GOT3 (cell line): ENCODE results near the gene SKAP2.

Experiments
- DNase-seq: peaks from one replicate; lab custom pipeline; 2025; ENCODE audit warnings: mixed read lengths; lab: John Stamatoyannopoulos, UW

Gene SKAP2

DNA sequence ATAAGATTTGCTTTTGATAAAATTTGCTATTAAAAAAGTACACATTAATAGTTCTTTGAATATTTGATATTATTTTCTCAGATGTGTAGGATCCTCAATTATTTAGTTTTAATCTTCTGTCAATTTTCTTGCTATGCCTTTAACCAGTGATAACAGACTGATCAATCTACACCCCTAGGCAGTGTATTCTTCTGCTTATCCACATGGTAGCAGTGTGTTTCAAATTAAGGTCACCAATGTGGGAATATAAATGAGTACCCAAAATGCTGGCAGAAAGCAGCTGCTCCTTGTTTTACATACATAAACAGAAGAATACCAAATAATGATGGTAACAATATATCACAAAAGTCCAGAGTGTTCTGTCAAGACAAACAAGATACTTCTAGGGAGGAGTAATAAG lies 87.0 kb downstream of the SKAP2 start:
- no peak for DNase-seq

DNA sequence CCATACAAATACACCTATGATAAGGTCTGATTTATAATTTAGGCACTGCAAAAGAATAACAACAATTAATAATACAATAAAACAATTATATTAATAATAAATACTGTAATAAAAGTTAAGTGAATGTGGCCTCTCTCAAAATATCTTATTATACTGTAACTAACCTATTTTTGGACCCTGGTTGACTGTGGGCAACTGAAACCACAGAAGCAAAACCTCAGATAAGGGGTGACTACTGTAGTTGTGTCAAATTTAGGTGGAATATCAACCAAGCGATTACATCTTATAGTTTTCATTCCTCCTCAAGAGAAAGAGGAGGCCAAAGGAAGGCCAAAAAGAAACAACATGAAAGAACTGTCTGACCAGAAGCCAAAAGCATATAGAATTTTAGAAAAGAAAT lies 103.9 kb downstream of the SKAP2 start:
- DNase-seq, result no peak

DNA sequence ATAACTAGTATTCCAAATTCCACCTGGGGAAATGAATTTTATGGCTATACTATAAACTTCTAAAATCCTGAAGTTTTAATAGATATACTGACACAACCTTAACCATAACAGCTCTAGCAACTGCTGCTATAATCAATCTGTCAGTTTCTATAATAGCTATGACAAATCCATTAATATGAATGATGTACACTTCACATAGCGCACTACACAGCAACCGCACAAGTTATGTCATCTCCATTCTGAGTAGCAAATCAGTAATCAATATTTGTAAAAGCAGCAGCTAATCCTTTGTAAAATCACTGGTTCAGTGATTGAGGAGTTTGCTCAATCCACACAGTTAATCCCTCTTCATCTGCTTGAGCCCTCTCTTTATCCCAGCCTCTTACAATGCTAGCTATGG lies 105.3 kb downstream of the SKAP2 start:
- DNase-seq, result no peak

DNA sequence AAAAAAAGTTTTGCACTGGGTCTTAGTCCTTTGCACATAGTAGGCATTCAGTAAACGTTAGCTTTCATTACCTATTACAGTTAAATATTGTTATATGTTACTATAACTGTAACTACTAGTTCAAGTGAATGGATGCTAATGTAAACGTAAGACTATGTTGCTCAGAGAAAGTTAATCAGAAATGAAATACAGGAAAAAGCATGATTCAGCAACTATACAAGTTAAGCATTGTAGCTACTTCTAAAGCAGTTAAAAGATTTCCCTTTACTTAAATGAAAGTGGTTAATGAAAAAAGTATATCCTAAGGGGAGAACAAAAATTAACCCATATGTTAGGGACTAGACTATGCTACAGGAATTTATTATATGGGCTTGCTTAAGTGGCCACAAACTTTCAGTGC lies 121.2 kb downstream of the SKAP2 start:
- DNase-seq, result no peak

DNA sequence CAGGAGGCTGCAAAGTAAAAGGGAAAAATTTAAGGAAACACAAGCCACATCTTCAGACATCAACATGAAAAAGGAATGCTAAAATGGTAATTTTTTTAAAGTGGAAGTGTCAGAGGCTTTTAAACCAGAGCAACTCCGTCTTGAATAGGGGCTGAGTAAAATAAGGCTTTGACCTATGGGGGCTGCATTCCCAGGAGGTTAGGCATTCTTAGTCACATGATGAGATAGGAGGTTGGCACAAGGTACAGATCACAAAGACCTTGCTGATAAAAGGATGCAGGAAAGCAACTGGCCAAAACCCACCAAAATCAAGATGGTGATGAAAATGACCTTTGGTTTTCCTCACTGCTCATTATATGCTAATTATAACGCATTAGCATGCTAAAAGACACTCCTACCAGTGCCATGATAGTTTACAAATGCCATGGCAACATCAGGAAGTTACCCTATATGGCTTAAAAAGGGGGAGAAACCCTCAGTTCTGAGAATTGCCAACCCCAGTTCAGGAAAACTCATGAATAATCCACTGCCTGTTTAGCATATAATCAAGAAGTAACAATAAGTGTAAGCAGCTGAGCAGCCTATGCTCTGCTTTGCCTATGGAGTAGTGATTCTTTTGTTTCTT lies 128.3 kb downstream of the SKAP2 start:
- DNase-seq, result no peak

DNA sequence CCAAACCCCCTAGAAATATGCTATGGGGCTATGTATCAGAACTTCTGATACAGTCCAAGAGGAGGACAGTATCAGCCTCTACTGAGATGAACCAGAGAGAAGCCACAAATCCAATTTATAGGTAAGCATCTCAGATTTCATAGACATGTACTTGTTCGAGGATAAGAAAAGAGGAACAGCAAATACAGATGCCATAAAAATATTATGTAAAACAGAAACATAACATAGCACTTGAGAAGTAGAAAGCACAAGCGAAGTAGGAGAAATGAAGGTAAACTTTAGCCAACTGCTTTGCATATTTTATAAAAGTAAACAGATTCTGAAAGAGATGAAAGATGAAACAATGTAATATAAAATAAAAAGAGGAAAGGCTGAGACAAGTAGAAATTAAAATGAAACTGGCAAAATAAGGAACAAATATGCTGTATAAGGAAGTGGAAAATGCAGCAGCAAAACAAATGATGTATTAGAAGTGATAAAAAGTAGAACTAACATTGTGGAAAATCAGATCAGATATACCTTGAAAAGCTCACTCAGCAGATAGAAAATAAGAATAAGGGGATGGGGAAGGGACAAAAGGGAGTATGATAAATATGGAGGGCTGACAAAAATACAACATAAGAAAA lies 135.1 kb downstream of the SKAP2 start:
- DNase-seq, result no peak

DNA sequence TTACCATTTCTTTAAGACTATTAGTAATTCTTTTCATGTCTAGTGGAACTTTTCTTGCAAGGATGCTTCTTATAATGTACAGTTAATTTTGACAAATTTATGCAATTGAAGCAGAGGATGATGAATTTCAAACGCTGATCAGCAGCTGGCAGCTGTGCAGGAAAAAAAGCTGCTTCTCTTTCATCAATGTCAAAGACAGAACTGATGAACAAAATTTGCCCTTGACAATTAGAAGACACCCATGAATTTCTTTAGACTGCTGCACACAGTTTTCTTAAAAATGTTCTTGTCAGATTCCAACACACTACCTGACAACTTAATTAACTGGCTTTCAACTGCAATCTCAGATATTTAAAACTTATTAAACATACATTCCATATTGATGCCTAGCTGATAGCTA lies 138.3 kb downstream of the SKAP2 start:
- DNase-seq, result no peak

DNA sequence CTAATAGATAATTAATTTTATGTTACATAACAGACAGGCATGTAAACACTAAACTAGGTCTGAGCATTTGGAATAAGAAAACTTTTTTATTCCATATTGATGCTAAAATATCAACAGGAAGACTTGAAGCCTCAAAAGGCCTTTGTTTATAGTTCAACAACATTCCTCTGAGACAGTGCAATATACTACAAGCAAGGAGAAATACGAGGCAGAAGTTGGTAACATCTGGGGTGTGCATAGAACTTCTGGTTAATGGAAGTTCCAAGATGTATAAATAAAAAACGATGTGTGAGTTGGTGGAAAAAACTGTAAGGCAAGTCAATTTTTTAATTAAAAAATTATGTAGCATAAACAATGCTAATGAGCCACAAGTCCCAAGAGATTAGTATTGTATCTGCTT lies 139.6 kb downstream of the SKAP2 start:
- DNase-seq, result no peak

DNA sequence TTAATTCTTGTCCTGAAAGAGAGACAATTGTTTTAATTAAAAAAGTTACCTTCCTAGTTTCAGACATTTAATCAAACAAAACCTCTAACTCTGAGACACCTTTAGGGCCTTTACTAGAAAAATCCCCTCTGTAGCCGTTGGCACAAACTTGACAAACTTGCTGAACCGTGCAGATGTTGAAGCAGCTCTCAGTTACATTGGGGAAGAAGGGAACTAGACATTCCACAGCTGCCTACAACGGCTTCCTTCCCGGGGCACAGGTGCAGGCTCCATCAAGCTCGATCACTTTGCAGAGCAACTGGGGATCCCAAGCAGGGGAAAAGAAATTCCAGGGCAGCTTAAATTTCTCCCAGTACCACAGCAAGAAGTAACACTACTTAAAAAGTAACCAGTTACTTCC lies 141.3 kb downstream of the SKAP2 start:
- DNase-seq, result no peak

DNA sequence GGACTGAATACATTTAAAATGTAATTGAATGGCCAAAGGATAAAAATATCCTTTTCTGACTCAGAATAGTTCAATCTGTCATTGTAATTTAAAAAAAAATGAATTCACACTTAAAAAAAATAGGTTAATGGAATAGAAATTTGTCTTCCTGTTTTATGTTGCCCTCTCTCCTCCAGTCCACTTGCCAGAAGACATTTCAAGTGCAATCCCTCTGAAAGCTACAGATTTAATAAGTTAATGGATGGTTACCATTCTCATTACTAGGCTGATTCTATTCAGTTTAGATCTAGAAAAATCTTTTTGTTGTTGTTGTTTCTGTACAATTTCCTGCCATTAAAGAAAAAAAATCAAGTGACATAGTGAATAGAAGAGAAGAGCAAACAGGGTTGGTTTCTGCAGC lies 142.9 kb downstream of the SKAP2 start:
- DNase-seq, result no peak

DNA sequence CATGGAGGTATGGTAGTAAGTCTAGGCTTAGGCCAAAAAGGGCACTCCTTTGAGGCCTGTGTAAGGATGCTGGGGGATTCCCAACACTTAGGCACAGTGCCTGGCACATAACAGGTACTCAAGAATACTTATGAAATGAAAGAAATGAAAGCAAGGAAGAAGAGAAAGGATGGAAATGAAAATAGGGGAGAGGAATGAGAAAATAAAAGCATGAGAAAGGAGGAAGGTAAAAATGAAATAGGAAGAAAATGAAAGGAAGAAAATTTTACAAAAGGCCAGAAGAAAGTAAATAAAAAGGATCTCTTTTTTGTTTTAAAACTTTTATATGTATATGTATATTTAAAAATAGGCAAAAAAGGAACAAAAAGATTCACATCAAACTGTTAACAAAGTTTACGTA lies 146.3 kb downstream of the SKAP2 start:
- no peak for DNase-seq

DNA sequence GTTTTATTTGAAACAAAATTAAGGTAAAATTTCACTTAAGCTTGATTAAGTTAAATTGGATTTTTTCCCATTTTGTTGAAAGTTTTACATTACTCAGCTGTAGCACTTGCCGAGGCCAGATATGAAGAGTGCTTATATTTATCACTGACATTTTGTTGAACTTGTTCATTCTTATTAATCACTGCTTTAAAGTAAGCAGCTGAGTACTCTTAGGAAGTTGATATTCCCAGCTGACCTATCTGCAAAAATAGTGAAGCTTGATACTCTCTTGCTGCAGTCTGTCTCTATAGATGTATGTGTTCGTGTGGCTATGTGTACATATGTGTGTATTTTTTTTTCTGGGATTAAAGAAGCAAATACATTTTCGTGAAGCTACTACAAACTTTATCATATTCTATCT lies 150.0 kb downstream of the SKAP2 start:
- no peak for DNase-seq

DNA sequence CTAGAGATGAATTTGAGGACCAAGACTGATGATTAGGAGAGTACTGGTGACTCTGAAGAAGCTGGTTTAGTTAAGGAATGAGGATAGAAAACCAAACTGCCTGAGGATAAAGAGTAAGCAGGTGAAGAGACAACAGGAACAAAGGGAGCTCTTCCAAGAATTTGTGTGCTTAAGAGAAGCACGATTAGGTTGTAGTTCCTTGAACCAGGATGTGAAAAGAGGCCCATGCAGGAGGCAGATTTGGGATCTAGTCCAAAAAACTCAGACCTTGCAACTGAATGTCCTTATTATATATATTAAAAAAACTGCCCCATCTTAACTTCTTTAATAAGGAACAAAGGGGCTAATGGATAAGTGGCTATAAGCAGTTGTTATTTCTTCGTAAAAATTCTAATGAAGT lies 150.4 kb downstream of the SKAP2 start:
- DNase-seq, result no peak

DNA sequence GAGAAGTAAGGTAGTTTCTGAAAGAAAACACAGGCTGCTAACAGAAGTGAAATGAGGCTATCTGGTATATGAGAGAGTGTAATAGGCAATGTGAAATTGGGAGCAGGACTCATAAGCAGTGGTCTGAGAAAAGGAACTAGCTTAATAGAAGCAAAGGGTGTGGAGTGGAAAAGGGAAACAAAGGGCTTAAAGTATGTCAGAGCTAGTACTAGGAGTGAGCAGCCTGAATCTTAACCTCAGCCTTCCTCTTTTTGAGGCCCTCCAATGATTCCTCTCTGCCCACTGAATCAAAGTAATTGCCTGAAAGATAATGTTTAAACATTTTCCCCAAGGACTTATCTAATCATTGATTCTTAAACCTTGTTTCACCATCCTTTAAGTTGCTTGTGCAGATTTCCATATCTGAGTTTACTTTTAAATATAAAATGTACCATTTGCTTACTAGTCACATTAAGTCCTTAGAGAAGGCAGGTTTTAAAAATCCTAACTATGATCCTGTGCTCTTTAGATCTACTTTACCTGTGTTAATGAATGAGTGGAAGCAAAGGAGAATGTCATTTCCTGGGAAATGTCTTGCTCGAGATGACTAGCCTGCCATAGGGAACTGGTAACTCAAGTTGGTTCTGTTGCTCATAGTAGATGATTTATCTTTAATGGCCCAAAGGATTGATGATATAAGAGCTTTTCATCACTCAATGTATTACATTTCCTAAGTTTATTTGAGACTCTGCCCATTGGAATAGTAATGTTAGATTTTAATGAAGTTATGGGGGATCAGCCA lies 155.0 kb downstream of the SKAP2 start:
- no peak for DNase-seq

DNA sequence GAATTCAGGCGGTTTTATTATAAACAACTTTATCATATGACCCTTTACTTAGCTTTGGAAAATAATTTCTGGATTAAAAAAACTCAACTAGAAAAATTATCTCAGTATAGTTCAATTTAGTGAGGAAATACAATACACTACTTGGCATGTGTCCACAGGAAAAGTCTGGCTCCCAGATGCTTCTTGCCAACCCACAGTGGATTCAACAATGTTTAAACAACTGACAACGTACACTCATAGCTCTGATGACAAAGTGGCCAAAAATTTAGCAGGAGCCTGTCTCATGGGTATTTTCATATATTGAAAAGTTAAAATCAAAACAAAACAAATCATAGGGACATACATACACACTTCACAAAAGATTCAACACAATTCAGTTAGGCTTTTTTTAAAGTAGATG lies 158.8 kb downstream of the SKAP2 start:
- no peak for DNase-seq

DNA sequence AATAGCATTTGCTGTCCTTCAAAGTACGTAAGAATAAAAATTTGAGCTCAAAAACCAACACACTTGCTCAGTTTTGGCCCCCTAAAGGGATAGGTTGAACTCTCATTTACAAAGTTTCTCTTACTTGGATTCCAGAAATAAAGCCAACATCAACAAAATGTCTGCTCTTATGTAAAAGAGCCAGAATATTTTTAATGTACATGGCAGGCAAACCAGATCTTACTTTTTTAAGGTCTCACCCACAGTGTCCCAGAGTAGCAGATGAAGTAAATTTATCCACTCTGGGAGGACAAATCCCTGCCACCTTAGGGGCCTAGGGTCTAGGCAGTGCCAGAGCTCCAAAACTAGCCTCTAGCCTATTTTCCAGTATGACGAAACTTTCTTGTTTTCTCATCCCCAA lies 159.6 kb downstream of the SKAP2 start:
- DNase-seq, result no peak

DNA sequence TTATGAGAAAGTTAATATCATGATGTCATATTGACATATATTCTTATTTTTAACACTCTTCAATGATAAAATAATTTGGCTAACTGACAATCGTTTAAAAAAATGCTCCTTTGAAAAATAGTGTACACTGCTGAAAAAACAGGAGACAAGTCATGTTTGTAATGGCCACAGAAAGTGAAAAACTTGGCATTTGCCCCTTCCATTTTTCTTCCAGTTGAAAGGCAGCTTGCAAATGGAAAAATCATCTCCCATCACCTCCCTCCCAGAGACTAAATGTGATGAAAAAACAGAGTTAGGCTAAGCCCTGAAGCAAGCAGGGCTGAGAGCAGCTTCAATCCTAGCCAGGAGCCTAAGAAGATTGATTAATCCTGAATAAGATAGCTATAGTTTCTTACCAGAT lies 160.4 kb downstream of the SKAP2 start:
- DNase-seq, result no peak

DNA sequence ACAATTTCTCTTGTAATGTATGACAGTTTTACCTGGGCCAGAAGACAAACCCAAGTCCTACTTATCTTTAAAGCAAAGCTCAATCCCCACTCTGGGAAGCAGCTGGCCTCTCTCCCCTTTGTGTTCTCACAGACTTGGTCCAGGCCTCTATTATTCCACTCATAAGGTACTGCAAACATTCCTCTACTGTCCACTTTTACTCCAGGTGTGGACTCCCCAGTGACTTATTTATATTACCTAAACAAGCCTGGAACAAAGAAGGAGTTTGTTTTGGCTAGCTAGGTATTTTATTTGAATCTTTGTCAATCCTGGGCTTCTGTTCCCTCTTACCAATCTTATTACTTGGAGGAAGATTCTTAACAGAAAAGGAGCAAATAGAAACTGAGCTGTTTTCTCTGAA lies 163.5 kb downstream of the SKAP2 start:
- no peak for DNase-seq

DNA sequence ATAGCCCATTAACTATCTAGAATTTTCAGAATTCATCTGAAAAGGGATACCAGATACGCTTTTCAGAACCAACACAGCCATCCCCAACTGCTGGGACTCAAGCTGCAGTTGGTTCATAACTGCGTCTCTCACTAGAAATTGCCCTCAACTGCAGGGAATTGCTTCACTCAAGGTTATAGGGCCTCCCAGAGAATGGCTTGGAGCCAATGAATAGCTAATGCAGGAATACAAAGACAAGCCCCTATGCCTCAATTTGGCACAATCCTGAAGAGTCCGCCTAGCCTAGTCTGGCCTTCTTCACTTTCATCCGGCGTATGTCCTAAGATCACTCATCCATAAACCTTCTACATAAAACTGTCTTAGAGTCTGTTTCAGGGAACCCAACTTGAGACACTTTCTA lies 164.0 kb downstream of the SKAP2 start:
- no peak for DNase-seq

DNA sequence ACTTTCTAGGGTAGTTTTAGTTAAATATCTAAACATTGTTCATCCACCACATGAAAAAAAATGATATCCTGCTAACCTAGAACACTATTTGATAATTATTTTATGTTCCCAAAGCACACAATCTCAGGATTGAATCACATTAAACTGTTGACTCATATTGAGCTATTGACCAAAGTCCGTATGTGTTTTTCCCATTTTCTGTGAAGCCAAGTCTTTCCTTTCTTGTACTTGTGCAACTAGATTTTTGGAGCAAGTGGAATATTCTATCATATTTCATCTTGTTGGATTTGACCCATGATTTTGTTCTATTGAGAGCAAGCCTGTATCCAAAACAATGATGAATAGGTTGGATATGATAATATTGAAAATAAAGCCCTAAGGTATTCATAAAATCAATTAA lies 164.6 kb downstream of the SKAP2 start:
- DNase-seq, result no peak

DNA sequence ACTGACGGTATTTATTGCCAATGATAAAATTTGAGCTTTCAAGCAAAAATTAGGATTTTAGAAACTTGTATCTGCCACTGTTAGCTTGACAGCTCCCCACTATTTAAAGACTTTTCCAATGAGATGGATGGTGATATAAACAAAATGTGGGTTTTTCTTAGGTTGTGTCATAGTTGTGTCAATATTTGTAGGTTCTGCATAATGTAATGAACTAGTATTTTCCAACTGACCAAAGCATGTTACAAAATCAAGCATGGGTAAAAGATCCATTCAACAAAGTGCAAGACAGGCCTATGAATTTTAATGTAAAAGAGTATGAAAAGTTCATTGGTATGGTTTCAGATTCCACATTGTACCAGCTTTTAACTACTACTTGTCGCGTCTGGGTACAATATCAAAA lies 165.6 kb downstream of the SKAP2 start:
- DNase-seq, result no peak

DNA sequence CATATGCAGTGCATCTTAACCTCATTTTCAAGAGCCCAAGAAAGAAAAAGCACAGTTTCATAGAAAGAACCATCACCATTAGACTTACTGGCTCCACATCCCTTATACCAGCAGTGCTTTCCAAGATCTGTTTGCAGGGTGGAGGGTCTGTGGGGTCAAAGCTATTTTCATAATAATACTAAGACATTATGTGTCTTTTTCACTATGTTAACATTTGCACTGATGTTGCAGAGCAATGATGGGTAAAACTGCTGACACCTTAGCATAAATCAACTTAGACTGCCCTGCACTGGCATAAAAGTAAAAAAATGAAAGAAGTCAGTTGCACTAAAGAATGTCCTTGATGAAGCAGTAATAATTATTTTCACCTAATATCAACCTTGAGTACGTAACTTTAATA lies 166.2 kb downstream of the SKAP2 start:
- no peak for DNase-seq

DNA sequence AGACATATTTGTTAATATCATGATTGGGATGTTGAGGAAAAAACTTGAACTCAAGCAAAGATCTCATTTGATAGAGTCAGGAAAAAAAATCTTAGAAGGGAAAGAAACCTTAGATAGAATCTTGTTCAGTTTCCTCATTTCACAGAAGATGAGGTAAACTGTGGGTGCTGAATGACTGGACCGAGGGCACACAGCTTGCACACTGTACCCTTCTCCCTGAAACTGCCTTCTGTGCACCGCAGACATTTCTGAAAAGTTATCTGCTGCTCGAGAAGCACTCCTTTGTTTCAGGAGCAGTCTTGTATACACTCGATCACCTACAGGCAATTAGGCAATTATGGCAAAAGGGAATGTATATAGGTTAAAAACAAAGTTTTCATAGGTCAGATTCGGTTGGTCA lies 167.4 kb downstream of the SKAP2 start:
- no peak for DNase-seq

DNA sequence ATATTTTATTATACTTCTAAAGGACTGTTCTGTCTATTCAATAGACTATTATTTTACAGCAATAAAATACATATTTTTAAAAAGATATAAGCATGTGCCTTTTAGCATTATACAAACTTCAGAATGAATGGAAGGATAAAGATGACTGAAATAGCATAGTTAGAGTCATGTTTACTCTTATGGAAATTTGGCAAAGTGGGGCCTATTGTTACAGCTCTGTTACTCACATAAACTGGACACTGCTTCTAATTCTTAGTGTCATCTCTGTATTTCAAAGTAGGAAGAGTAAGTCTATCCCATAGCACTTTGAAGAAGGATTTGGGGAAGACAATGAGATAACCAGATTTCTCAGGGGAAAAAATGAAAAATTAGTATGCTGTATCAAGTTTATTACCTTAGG lies 168.2 kb downstream of the SKAP2 start:
- DNase-seq, result no peak
